Mucosa of rectum (tissue), 2 donors: ENCODE results near the gene WSCD2.

ENCODE experiments used
- H3K27ac ChIP-seq, 2 donors: one replicate each; pipeline ENCODE4 v1.7.0; 2013; ENCODE audit warnings: inconsistent platforms in 2 of 2, low read depth in 2 of 2, low read length in 2 of 2
- H3K27me3 ChIP-seq, 2 donors: one replicate each; pipeline ENCODE4 v1.7.0; 2013; ENCODE audit warnings: low read length in 2 of 2; ENCODE audit not compliant: control insufficient read depth in 2 of 2, insufficient read depth in 2 of 2
- H3K36me3 ChIP-seq, 2 donors: one replicate each; pipeline ENCODE4 v1.7.0; 2013; ENCODE audit warnings: low read length in 2 of 2; ENCODE audit not compliant: control insufficient read depth in 2 of 2, insufficient read depth in 2 of 2
- H3K4me1 ChIP-seq, 2 donors: one replicate each; pipeline ENCODE4 v1.7.0; 2013; ENCODE audit warnings: low read length in 2 of 2, mild to moderate bottlenecking in 1 of 2; ENCODE audit not compliant: control insufficient read depth in 2 of 2, insufficient read depth in 2 of 2
- H3K4me3 ChIP-seq, 2 donors: one replicate each; pipeline ENCODE4 v1.7.0; 2013; ENCODE audit warnings: low read length in 2 of 2
- H3K9ac ChIP-seq, 2 donors: one replicate each; pipeline ENCODE4 v1.7.0; 2013; ENCODE audit warnings: low read length in 2 of 2, low read depth in 1 of 2, mild to moderate bottlenecking in 1 of 2
- H3K9me3 ChIP-seq, 2 donors: one replicate each; pipeline ENCODE4 v1.7.0; 2013; ENCODE audit warnings: low read length in 2 of 2; ENCODE audit not compliant: control insufficient read depth in 2 of 2
- donor health status: healthy.
- donor health status: Normal muscosa, but diverticular disease.

Gene WSCD2

DNA sequence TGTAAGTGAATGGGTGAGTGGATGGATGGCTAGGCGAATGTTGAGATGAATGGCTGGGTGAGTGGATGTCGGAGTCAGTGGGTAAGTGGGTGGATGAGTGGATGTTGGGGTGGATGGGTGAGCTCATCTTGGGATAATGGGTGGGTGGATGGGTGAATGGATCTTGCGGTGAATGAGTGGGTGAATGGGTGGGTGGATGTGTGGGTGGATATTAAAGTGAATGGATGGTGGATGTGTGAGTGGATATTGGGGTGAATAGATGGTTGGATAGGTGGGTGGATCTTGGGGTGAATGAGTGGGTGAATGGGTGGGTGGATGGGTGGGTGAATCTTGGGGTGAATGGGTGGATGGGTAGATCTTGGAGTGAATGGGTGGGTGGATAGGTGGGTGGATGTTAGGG, 158.1 kb downstream of the WSCD2 start:
- no peak overlapping the region for H3K27ac ChIP-seq
- H3K4me3 ChIP-seq: no peak overlapping the region
- no peaks in the 10 kb centered on the region for H3K9me3 ChIP-seq
- no peaks in the 10 kb centered on the region for H3K4me1 ChIP-seq
- H3K9ac ChIP-seq: no peak overlapping the region
- no peaks in the 10 kb centered on the region for H3K36me3 ChIP-seq
- no peaks in the 10 kb centered on the region for H3K27me3 ChIP-seq

DNA sequence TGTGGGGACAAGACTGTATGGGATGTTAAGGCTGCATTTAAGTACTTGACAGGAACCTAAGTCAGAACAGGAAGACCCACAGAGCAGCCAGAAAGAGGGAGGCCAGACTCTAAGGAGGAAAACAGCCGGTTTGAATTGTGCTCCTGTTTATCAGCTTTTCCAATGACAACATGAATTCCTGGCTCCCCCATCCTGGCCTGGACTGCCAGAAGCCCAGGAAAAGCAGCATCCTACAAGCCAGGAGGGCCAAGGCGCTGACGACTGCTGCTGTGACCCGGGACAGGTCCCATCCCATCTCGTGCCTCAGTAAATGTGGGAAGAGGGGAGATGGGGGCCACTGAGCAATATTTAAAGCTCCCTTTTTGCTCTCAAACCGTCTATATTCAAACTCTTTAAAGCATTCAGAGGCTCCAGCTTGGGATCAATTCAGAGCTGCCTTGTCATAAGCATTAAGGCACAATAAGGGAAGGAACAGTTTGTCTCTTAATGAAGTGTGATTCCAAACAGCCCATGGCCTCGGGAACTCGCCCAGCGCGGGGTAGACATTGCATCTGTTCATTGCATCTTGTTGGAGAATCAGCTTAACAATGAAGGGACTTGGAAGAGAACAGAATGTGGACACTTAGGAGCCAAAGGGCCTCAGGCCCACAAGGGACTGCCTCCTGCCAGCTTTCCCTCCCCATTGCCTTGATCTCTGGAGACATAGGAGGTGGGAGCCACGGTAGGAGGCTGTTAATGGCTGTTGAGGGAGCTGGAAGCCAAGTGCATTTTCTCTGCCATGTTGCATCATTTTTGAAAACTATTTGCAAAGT, 160.5 kb downstream of the WSCD2 start:
- H3K36me3 ChIP-seq: no peaks in the 10 kb centered on the region
- H3K9ac ChIP-seq: no peak overlapping the region
- H3K4me3 ChIP-seq: no peak overlapping the region
- H3K27me3 ChIP-seq: no peaks in the 10 kb centered on the region
- no peaks in the 10 kb centered on the region for H3K9me3 ChIP-seq
- H3K4me1 ChIP-seq: no peaks in the 10 kb centered on the region
- peak overlapping the region in 1 of 2 donors; percentile 34 for H3K27ac ChIP-seq

DNA sequence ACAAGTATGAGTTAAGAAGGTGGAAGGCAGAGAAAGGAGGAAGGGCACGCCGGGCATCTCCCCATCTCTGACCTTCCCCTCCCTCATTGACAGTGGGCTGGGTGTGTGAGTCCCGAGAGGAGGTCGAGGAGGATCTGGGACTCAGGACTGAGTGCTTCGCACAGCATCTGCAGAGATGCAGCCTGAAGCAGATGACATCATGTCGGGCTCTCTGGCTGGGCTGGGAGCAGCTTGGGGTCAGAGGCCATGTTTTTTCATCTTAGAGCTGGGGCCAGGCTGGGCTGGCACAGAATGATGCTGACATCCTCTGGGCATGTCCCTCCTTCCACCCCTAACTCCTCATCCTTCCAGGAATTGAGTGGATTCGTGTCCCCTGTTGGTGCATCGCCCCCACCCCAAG, 166.6 kb downstream of the WSCD2 start:
- Histone ChIP-seq H3K9me3 (no peaks in the 10 kb centered on the region), H3K4me1 (no peaks in the 10 kb centered on the region), H3K27me3 (no peaks in the 10 kb centered on the region), H3K36me3 (no peaks in the 10 kb centered on the region), H3K4me3 (no peak overlapping the region), H3K27ac (no peak overlapping the region), H3K9ac (no peak overlapping the region)

DNA sequence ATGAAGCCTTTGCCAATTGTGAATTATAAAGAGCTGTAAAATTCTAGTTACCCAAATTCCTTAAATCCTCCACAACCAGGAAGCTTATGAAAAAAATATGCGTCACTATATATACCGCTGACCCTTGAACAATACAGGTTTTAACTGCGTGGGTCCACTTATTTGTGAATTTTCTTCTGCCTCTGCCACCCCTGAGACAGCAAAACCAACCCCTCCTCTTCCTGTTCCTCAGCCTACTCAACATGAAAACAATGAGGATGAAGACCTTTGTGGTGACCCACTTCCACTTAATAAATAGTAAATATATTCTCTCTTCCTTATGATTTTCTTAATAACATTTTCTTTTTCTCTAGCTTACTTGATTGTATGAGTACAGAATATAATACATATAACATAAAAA, 167.9 kb downstream of the WSCD2 start:
- Histone ChIP-seq H3K4me1 (no peaks in the 10 kb centered on the region), H3K27ac (no peak overlapping the region)

DNA sequence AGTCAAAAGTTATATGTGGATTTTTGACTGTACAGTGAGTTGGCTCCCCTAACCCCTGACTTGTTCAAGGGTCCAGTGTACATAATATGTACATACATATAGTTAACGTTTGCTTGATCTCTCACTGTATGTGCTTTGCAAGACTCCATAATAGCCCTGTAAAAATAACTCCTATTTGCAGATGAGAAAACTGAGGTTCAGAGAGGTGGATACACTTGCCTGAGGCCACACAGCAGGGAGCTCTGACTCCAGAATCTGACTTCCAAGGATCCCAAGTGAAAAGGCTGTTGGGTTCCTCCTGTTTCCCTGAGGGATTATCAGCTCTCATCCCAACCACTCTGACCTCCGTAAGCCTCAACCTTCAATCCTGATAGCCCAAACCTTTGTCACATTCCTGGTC, 168.3 kb downstream of the WSCD2 start:
- no peaks in the 10 kb centered on the region for H3K27me3 ChIP-seq
- H3K27ac ChIP-seq: no peak overlapping the region
- no peaks in the 10 kb centered on the region for H3K9me3 ChIP-seq
- H3K4me1 ChIP-seq: peaks cover 0 to 2% of the 10 kb centered on the region in 2 donors
- H3K4me3 ChIP-seq: no peak overlapping the region
- H3K9ac ChIP-seq: no peak overlapping the region
- no peaks in the 10 kb centered on the region for H3K36me3 ChIP-seq

More for the DNA sequence above, 167.9 kb downstream of the WSCD2 start:
- Histone ChIP-seq H3K27me3 (no peaks in the 10 kb centered on the region), H3K9ac (no peak overlapping the region), H3K4me3 (no peak overlapping the region), H3K9me3 (no peaks in the 10 kb centered on the region), H3K36me3 (no peaks in the 10 kb centered on the region)

DNA sequence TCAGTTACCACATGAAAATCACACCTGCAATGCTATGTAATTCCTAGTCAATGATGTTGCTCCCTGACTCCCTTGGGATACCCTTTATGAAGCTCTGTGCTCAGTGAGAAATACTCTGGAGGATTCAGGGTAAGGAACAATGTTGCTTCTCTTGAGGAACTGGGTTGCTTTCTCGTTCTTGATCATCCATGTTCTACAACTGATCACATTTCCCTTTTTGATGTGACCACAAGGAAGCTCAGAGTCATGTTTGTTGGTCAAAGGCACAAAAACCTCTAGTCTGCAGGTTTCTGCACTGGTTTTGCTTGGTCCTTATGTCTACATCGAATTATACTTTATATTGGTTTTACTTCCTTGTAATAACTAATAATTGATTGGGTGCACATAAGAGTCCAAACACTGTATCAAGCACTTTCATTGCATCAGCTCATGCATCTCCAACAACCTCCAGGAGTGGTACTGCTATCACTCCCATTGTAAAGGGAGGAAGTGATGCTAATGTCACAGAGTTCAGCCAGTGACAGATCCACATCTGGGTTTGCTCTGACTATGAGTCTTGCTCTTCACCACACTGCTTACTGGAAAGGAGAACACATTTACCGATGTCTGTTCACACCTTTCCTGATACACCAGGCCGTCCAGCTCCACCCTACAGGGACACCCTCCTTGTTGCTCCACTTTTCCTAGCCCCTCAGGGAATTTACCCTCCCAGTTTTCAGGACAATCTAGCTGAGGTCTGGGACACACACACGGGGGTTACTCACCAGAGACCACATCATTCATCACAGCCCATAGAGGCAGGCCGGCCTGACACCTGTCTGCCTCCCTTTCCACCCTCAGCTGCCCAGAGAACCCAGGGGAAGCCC, 169.0 kb downstream of the WSCD2 start:
- no peaks in the 10 kb centered on the region for H3K27me3 ChIP-seq
- no peak overlapping the region for H3K9ac ChIP-seq
- H3K4me1 ChIP-seq: peaks cover 2 to 3% of the 10 kb centered on the region in 2 donors
- H3K36me3 ChIP-seq: no peaks in the 10 kb centered on the region
- H3K4me3 ChIP-seq: no peak overlapping the region
- no peak overlapping the region for H3K27ac ChIP-seq
- H3K9me3 ChIP-seq: no peaks in the 10 kb centered on the region

DNA sequence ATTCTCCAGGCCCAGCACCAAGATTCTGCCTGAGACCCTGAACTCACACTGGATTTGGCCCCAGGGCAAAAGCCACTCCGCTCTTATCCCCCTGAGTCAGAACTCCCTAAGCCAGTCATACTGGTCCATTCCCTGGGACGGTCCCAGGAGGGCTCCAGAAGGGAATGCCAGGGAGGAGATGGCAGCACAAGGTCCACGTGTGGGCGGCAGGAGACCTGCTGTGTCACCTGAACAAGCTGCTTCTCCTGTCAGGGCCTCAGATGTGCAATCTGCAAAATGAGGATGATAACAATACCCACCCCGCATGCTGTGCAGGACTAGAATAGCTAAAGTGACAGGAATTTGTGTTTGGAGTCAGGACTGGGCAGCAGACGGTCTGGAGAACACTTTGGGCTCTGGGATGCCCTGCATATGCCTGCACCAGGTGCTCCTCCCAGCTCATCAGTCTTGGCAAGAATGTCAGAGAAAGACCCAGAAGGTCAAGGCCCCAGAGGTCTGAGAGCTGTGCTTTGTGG, 169.7 kb downstream of the WSCD2 start:
- H3K27me3 ChIP-seq: no peaks in the 10 kb centered on the region
- no peaks in the 10 kb centered on the region for H3K36me3 ChIP-seq
- no peak overlapping the region for H3K4me3 ChIP-seq
- no peak overlapping the region for H3K27ac ChIP-seq
- no peaks in the 10 kb centered on the region for H3K9me3 ChIP-seq
- H3K4me1 ChIP-seq: peaks cover 3 to 5% of the 10 kb centered on the region in 2 donors
- no peak overlapping the region for H3K9ac ChIP-seq

DNA sequence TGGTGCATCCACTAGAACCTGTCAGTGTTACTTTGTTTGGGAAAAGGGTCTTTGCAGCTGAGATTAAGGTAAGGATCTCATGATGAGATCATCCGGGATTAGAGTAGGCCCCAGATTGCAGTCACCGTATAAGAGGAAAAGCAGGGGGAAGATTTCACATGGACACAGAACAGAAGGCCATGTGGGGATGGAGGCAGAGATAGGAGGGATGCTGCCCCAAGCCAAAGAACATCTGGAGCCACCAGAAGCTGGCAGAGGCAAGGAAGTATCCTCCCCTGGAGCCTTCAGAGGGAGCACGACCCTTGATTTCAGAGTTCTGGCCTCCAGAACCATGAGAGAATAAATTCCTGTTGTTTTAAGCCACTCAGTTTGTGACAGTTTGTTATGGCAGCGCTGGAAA, 170.4 kb downstream of the WSCD2 start:
- no peak overlapping the region for H3K27ac ChIP-seq
- no peaks in the 10 kb centered on the region for H3K27me3 ChIP-seq
- H3K9ac ChIP-seq: no peak overlapping the region
- H3K9me3 ChIP-seq: no peaks in the 10 kb centered on the region
- H3K4me3 ChIP-seq: no peak overlapping the region
- no peaks in the 10 kb centered on the region for H3K36me3 ChIP-seq
- H3K4me1 ChIP-seq: peaks cover 7% of the 10 kb centered on the region in 2 donors
